WTC11 (cell line): ENCODE results near the gene CAV1.

Experiments used
- ATF2 ChIP-seq: sonication (generic); formaldehyde crosslinking; IDR thresholded peaks from 2 replicates; pipeline ENCODE4 v1.8.1; 2022; ENCODE audit warnings: low read depth, missing genetic modification reagents, borderline replicate concordance
- CREM ChIP-seq: sonication (generic); formaldehyde crosslinking; IDR thresholded peaks from 2 replicates; pipeline ENCODE4 v1.8.1; 2022; ENCODE audit warnings: mild to moderate bottlenecking, missing genetic modification reagents, moderate library complexity
- RELA ChIP-seq: sonication (generic); formaldehyde crosslinking; IDR thresholded peaks from 2 replicates; pipeline ENCODE4 v1.8.1; 2022; ENCODE audit warnings: missing genetic modification reagents, mild to moderate bottlenecking, borderline replicate concordance
- ZNF281 ChIP-seq: sonication (generic); formaldehyde crosslinking; IDR thresholded peaks from 2 replicates; pipeline ENCODE4 v1.8.0; 2023; ENCODE audit warnings: mild to moderate bottlenecking, missing genetic modification reagents
- TF ChIP-seq, protein P1 (sequence below): fragments of 200-600 bp; IDR thresholded peaks from 2 replicates; pipeline ENCODE4 v1.8.0; 2022; ENCODE audit warnings: antibody characterized with exemption

DNA sequence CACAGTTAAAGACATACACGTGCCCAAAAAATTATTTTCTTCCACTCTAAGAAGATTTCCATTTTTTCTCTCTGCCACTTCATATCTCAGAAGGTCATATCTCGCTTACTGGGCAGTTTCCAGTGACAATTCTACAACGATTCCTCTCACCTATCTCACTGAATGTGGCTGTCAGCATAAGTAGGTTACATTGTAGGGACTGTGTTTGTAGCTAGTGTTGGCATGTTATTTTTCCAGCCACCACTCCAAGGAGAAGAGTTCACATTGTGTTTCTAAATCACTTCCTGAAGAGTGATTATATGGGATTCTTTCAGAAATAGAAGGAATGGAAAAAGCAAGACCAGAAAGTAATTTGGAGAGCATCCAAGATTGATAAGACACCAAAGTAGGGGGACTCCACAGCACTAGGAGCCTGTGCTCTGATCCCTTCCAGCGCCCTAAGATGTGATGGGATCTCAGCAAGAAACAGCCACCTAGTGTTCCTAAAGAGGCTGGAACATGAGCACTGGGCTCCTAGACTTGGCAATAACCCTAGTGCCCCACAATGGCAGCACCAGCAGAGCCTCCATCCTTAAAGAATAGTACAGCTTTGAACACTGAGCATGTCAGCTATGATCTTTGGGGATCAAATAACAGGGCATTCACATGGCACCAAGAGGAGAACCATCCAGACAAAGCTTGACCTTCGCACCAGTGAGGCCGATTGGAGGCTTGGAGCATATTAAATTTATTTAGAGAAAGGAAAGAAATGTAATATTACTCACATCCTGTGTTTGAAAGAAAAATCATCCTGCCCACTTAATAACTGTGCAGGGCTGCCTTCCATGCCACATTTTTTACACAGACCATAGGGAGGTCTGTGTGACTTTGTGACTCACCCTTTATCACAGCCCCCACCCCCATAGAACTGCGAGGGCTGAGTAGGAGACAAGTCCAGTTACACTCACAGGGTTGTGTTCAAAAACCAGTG is 51.8 kb downstream of the CAV1 start:
- TF ChIP-seq CREM (no peak), ATF2 (CRISPR knock-in tag) (no peak), ZNF281 (no peak), RELA (CRISPR knock-in tag) (no peak)
- TF ChIP-seq, protein P1, sequence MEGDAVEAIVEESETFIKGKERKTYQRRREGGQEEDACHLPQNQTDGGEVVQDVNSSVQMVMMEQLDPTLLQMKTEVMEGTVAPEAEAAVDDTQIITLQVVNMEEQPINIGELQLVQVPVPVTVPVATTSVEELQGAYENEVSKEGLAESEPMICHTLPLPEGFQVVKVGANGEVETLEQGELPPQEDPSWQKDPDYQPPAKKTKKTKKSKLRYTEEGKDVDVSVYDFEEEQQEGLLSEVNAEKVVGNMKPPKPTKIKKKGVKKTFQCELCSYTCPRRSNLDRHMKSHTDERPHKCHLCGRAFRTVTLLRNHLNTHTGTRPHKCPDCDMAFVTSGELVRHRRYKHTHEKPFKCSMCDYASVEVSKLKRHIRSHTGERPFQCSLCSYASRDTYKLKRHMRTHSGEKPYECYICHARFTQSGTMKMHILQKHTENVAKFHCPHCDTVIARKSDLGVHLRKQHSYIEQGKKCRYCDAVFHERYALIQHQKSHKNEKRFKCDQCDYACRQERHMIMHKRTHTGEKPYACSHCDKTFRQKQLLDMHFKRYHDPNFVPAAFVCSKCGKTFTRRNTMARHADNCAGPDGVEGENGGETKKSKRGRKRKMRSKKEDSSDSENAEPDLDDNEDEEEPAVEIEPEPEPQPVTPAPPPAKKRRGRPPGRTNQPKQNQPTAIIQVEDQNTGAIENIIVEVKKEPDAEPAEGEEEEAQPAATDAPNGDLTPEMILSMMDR: no peak
